Right atrium auricular region (tissue), 2 donors: Measurements from ENCODE around the gene TMCC3. TPM values are rescaled to one million over a fixed set of nuclear protein-coding genes. Genes with fewer than 3 reads are reported as not detected.

Experiments
- DNase-seq: peaks from one replicate; pipeline ENCODE4 v3.0.0-alpha.2; 2019; ENCODE audit warnings: low spot score
- H3K27ac ChIP-seq, 2 donors: fragments of 200-600 bp; sonication (generic); 1 replicate in 1 of 2; 2 replicates in 1 of 2; pipeline ENCODE4 v1.5.1; 2016 to 2019
- H3K27me3 ChIP-seq, 2 donors: fragments of 200-600 bp; sonication (generic); one replicate each; pipeline versions ENCODE4 v1.5.1 to v1.6.0; 2017 to 2019
- H3K36me3 ChIP-seq: fragments of 200-600 bp; sonication (generic); one replicate; pipeline ENCODE4 v1.5.1; 2016
- H3K4me1 ChIP-seq, 2 donors: fragments of 200-600 bp; sonication (generic); one replicate each; pipeline versions ENCODE4 v1.5.1 to v1.6.0; 2017 to 2019
- H3K4me3 ChIP-seq, 2 donors: fragments of 200-600 bp; sonication (generic); 1 replicate in 1 of 2; 2 replicates in 1 of 2; pipeline ENCODE4 v1.5.1; 2017 to 2019; ENCODE audit warnings: mild to moderate bottlenecking in 1 of 2, moderate library complexity in 1 of 2
- H3K9me3 ChIP-seq, 2 donors: fragments of 200-600 bp; sonication (generic); one replicate each; pipeline ENCODE4 v1.5.1; 2019
- CTCF ChIP-seq, 2 donors: fragments of 200-600 bp; sonication (generic); IDR thresholded peaks; one replicate each; pipeline ENCODE4 v1.5.1; 2019; ENCODE audit warnings: antibody characterized with exemption in 2 of 2
- total RNA-seq, 2 donors: library from RNA; depleted of rRNA; stranded (reverse); fragments of >200 nt; gene quantifications; one replicate each; pipeline ENCODE4 v1.1.0, GENCODE V29; 2016

TMCC3 gene
- total RNA-seq, 2 donors from 2014 or later = 4.4 to 4.7 TPM

GRCh38 chr12:94589591-94590001 lies 60.8 kb downstream of the TMCC3 start:
- no peak for DNase-seq
- Histone ChIP-seq H3K27ac (no peak overlapping the region), H3K36me3 (no peaks in the 10 kb centered on the region), H3K27me3 (no peaks in the 10 kb centered on the region), H3K4me1 (peaks cover 0 to 31% of the 10 kb centered on the region in 2 donors), H3K9me3 (no peaks in the 10 kb centered on the region), H3K4me3 (no peak overlapping the region)
- no peak for TF ChIP-seq CTCF (IDR thresholded peaks at IDR 0.05)

GRCh38 chr12:94588346-94588745 lies 62.0 kb downstream of the TMCC3 start:
- Histone ChIP-seq H3K4me3 (no peak overlapping the region), H3K27ac (peak overlapping the region; percentile 54 to 65), H3K27me3 (no peaks in the 10 kb centered on the region), H3K9me3 (no peaks in the 10 kb centered on the region), H3K4me1 (peaks cover 0 to 18% of the 10 kb centered on the region in 2 donors), H3K36me3 (no peaks in the 10 kb centered on the region)
- no peak for DNase-seq
- no peak for TF ChIP-seq CTCF (IDR thresholded peaks at IDR 0.05)

GRCh38 chr12:94587266-94588241 lies 62.8 kb downstream of the TMCC3 start:
- peak overlapping the region; percentile 54 to 65 for H3K27ac ChIP-seq
- H3K4me1 ChIP-seq = peaks cover 0 to 18% of the 10 kb centered on the region in 2 donors
- peak; percentile 64 for DNase-seq

GRCh38 chr12:94586589-94587259 lies 63.6 kb downstream of the TMCC3 start:
- H3K9me3 ChIP-seq = no peaks in the 10 kb centered on the region
- peaks cover 0 to 18% of the 10 kb centered on the region in 2 donors for H3K4me1 ChIP-seq
- H3K27ac ChIP-seq = peak overlapping the region; percentile 24 to 27
- peaks cover 4% of the 10 kb centered on the region for H3K36me3 ChIP-seq
- no peak overlapping the region for H3K4me3 ChIP-seq
- no peaks in the 10 kb centered on the region for H3K27me3 ChIP-seq
- no peak for DNase-seq
- TF ChIP-seq CTCF (IDR thresholded peaks at IDR 0.05) = no peak

More at GRCh38 chr12:94587266-94588241, 62.8 kb downstream of the TMCC3 start:
- no peak for TF ChIP-seq CTCF (IDR thresholded peaks at IDR 0.05)
- no peaks in the 10 kb centered on the region for H3K27me3 ChIP-seq
- H3K36me3 ChIP-seq = no peaks in the 10 kb centered on the region
- no peaks in the 10 kb centered on the region for H3K9me3 ChIP-seq
- no peak overlapping the region for H3K4me3 ChIP-seq

- TF ChIP-seq CTCF (IDR thresholded peaks at IDR 0.05) = no peak
- Histone ChIP-seq H3K4me3 (no peak overlapping the region), H3K27ac (peak overlapping the region in 1 of 2 donors; percentile 5)
These were observed 64.7 kb downstream of the TMCC3 start for GRCh38 chr12:94585626-94586025.

More at GRCh38 chr12:94585626-94586025, 64.7 kb downstream of the TMCC3 start:
- H3K36me3 ChIP-seq = peaks cover 6% of the 10 kb centered on the region
- peaks cover 0 to 18% of the 10 kb centered on the region in 2 donors for H3K4me1 ChIP-seq
- DNase-seq = no peak
- no peaks in the 10 kb centered on the region for H3K27me3 ChIP-seq
- no peaks in the 10 kb centered on the region for H3K9me3 ChIP-seq
